HG03095 (cell line): ENCODE measurements around the gene RHOG.
"Not testable (repeated sequence)": the region's sequence is repeated elsewhere in the genome, so short reads cannot be mapped to it uniquely, and the experiment has no call there.

ENCODE experiments used
- ATAC-seq: cut with Tn5 transposase; IDR thresholded peaks from one replicate; pipeline ENCODE4 v1.9.1; 2021; ENCODE audit warnings: moderate library complexity; ENCODE audit not compliant: unreplicated experiment

Gene RHOG

GRCh38 chr11:3840870-3841425 lies at the start of gene RHOG:
TSS of gene RHOG (minus strand) at chr11:3840959. CDS start at chr11:3828138, 12,821 bp downstream.
- peak; percentile 32 for ATAC-seq

GRCh38 chr11:3890014-3890413 lies 49.3 kb upstream of the RHOG start:
- no peak for ATAC-seq

- ATAC-seq, result no peak
Measured at GRCh38 chr11:3888876-3889275, 48.1 kb upstream of the RHOG start.

- ATAC-seq, result no peak
Measured at GRCh38 chr11:3886985-3887384, 46.2 kb upstream of the RHOG start.

GRCh38 chr11:3885855-3886254 lies 45.1 kb upstream of the RHOG start:
- ATAC-seq, result no peak

- no peak for ATAC-seq
Measured at GRCh38 chr11:3882655-3883054, 41.9 kb upstream of the RHOG start.

- ATAC-seq, result peak; percentile 49
Measured at GRCh38 chr11:3880724-3881123, 40.0 kb upstream of the RHOG start.

GRCh38 chr11:3879967-3880542 lies 39.3 kb upstream of the RHOG start:
- no peak for ATAC-seq

GRCh38 chr11:3879216-3879966 lies 38.6 kb upstream of the RHOG start:
- no peak for ATAC-seq

- no peak for ATAC-seq
Measured at GRCh38 chr11:3878258-3878584, 37.5 kb upstream of the RHOG start.

- no peak for ATAC-seq
Measured at GRCh38 chr11:3877364-3878257, 36.9 kb upstream of the RHOG start.

- no peak for ATAC-seq
Measured at GRCh38 chr11:3876613-3877012, 35.9 kb upstream of the RHOG start.

GRCh38 chr11:3873712-3874349 lies 33.1 kb upstream of the RHOG start:
- no peak for ATAC-seq

- ATAC-seq, result peak; percentile 44
Measured at GRCh38 chr11:3867209-3868091, 26.7 kb upstream of the RHOG start.

GRCh38 chr11:3866836-3867208 lies 26.1 kb upstream of the RHOG start:
- ATAC-seq, result no peak

- no peak for ATAC-seq
Measured at GRCh38 chr11:3866206-3866605, 25.4 kb upstream of the RHOG start.

- peak; percentile 37 for ATAC-seq
Measured at GRCh38 chr11:3865388-3866193, 24.8 kb upstream of the RHOG start.

- ATAC-seq, result no peak
Measured at GRCh38 chr11:3861683-3862082, 20.9 kb upstream of the RHOG start.

GRCh38 chr11:3860898-3861393 lies 20.2 kb upstream of the RHOG start:
- ATAC-seq, result not testable (repeated sequence)
